Left renal cortex interstitium (tissue), 4 donors: Measurements from ENCODE around the gene PRKAR1B. TPM values are rescaled to one million over a fixed set of nuclear protein-coding genes. Genes with fewer than 3 reads are reported as not detected.

Experiments
- DNase-seq, 4 donors: peaks; one replicate each; pipeline ENCODE4 v3.0.0-alpha.2; 2013; ENCODE audit warnings: low read depth in 4 of 4, low spot score in 2 of 4, missing footprints in 1 of 4
- polyA plus RNA-seq, 4 donors: library from polyadenylated mRNA; unstranded; fragments of 120-200 nt; gene quantifications; one replicate each; pipeline ENCODE4 v1.2.1, GENCODE V29; 2013; ENCODE audit not compliant: insufficient read length in 4 of 4

Gene PRKAR1B
- polyA plus RNA-seq, 4 donors: 39.3 to 48.7 (median 42.8) TPM

- DNase-seq: no peak
These were observed 193.8 kb downstream of the PRKAR1B start for GRCh38 chr7:533266-533665.

- DNase-seq: no peak
These were observed 194.5 kb downstream of the PRKAR1B start for GRCh38 chr7:532379-533143.

- no peak for DNase-seq
These were observed 195.3 kb downstream of the PRKAR1B start for GRCh38 chr7:531777-532176.

- DNase-seq: no peak
These were observed 198.6 kb downstream of the PRKAR1B start for GRCh38 chr7:528451-528850.

- no peak for DNase-seq
These were observed 199.4 kb downstream of the PRKAR1B start for GRCh38 chr7:527723-528122.

GRCh38 chr7:526460-527034 lies 200.5 kb downstream of the PRKAR1B start:
- no peak for DNase-seq

GRCh38 chr7:525740-526139 lies 201.3 kb downstream of the PRKAR1B start:
- DNase-seq: no peak

- no peak for DNase-seq
These were observed 202.3 kb downstream of the PRKAR1B start for GRCh38 chr7:524800-525199.

GRCh38 chr7:523347-524336 lies 203.4 kb downstream of the PRKAR1B start:
- no peak for DNase-seq

- DNase-seq: no peak
These were observed 204.1 kb downstream of the PRKAR1B start for GRCh38 chr7:522951-523314.

GRCh38 chr7:522071-522950 lies 204.8 kb downstream of the PRKAR1B start:
- no peak for DNase-seq

- no peak for DNase-seq
These were observed 205.6 kb downstream of the PRKAR1B start for GRCh38 chr7:521221-522070.

- no peak for DNase-seq
These were observed 206.4 kb downstream of the PRKAR1B start for GRCh38 chr7:520503-521161.

GRCh38 chr7:519484-520390 lies 207.3 kb downstream of the PRKAR1B start, which contains the start of gene PDGFA:
Gene PDGFA (minus strand): TSS chr7:519846. CDS start chr7:519001, 845 bp downstream.
- no peak for DNase-seq

- no peak for DNase-seq
These were observed 208.2 kb downstream of the PRKAR1B start for GRCh38 chr7:518630-519483.

- no peak for DNase-seq
These were observed 209.1 kb downstream of the PRKAR1B start for GRCh38 chr7:517774-518629.
